Measurements from ENCODE around the gene PLXNA3.

DNA sequence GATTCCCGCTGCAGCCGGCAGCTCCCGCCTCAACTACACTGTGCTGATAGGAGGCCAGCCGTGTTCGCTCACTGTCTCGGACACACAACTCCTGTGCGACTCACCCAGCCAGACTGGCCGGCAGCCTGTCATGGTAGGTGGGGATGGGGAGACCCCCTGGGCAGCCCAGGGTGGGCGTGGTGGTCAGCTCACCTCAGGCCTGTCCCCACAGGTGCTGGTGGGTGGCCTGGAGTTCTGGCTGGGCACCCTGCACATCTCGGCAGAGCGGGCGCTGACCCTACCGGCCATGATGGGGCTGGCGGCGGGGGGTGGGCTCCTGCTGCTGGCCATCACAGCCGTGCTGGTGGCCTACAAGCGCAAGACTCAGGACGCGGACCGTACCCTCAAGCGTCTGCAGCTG lies 9.5 kb downstream of the PLXNA3 start:
- TF ChIP-seq, protein P1, sequence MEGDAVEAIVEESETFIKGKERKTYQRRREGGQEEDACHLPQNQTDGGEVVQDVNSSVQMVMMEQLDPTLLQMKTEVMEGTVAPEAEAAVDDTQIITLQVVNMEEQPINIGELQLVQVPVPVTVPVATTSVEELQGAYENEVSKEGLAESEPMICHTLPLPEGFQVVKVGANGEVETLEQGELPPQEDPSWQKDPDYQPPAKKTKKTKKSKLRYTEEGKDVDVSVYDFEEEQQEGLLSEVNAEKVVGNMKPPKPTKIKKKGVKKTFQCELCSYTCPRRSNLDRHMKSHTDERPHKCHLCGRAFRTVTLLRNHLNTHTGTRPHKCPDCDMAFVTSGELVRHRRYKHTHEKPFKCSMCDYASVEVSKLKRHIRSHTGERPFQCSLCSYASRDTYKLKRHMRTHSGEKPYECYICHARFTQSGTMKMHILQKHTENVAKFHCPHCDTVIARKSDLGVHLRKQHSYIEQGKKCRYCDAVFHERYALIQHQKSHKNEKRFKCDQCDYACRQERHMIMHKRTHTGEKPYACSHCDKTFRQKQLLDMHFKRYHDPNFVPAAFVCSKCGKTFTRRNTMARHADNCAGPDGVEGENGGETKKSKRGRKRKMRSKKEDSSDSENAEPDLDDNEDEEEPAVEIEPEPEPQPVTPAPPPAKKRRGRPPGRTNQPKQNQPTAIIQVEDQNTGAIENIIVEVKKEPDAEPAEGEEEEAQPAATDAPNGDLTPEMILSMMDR (IDR thresholded peaks at IDR 0.05), result no peak
- no peak for TF ChIP-seq ZFX (IDR thresholded peaks at IDR 0.05; ENCODE audit: borderline replicate concordance)

Data from 22Rv1 (cell line).